Right renal cortex interstitium (tissue), 3 donors: ENCODE results near the gene SLC5A8. TPM values are rescaled to one million over a fixed set of nuclear protein-coding genes. Genes with fewer than 3 reads are reported as not detected.
A peak's percentile ranks its signal among the peaks of the same experiment; 100 is the strongest.

ENCODE experiments used
- DNase-seq, 3 donors: peaks; one replicate each; pipeline ENCODE4 v3.0.0-alpha.2; 2013; ENCODE audit warnings: low read depth in 3 of 3, low spot score in 2 of 3
- polyA plus RNA-seq, 3 donors: library from polyadenylated mRNA; unstranded; fragments of 120-200 nt; gene quantifications; one replicate each; pipeline ENCODE4 v1.2.1, GENCODE V29; 2013; ENCODE audit not compliant: insufficient read length in 3 of 3

SLC5A8 gene
- 10 to 100 TPM; 34.0 to 44.0 (median 37.2) TPM for polyA plus RNA-seq

DNA sequence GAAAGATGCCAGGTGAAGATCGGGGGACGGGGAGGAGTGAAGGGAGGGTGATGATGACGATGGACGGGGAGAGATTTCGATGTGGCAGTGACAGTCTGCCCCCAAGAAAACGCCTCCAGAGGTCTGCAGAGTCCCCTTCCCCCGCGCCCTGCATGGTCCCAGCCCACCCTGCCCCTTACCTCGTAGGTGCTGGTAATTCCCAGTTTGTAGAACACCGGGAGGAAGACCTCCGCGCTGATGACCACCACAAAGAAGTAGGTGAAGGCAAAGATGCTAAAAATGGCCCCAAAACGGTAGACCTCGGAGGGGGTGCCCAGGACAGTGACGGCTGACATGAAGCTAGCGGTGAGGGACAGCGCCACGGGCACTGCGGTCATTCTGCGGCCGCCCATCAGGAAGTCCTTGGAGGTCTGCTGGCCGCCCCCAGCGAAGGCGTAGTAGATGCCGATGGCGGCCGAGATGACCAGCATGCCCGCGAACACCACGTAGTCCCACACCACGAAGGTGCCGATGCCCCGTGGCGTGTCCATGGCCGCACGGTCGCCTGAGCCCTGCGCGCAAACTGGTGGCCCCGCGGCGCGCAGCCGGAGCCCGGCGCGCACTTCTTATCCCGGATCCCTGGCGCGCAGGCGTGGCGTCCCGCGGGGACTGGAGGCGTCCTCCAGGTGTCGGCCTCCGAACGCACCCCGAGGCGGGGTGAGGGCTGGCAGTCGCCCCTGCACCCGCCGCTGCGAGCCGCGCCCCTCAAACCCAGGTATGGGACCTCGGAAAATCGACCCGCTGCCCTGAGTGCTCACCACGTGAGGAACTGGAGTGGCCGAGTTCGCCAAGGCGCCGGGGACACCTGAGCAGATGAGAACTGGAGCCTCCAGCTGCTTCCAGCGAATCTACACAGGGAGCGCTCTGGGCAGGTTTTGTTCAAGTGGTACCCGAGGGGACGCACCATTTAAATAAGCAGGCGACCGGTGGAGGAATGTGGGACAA lies at the start of gene SLC5A8:
SLC5A8 (minus strand) TSS at position 920 of the 984 bp plus-strand sequence; CDS start at position 530, 390 bp downstream.
- DNase-seq, result peak in 1 of 3 donors; percentile 30

DNA sequence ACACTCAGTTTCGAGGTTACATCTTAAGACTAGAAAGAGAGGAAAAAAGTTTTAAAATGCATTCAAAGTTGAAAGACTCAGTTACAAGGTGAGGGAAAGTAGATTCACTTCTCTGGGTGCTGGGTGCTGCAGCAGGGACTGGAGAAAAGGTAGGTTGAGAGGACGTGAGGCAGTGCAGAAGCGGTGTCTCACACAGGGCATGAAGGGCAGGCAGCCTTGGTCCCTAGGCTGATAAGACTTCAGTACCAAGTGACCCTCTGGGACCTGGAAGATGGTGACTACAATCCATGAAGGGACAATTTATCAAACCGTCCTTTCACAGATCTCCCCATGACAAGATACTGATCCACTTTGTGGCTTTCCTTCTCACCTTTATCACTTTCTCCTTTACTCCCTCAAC lies 47.3 kb upstream of the SLC5A8 start:
- no peak for DNase-seq

- DNase-seq, result no peak
These were observed 46.2 kb upstream of the SLC5A8 start for GRCh38 chr12:101256266-101256665.

DNA sequence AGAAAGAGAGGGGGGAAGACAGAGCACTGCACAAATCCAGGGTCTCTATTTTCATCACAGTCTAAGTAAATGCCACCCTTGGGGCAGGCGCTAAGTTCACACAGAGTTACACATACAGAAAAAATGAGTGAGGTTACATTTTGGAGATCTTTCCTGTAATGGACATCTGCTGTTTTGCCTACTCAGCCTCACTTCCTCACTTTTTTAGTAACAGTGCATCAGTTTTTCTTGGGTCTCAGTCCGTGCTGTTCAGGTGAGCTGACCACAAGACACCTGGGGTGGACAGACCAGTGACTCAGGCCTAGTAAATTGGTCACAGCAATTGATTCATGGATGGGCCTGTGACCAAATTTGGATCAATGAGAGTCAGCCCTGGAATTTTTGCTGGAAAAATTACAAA lies 33.6 kb upstream of the SLC5A8 start:
- no peak for DNase-seq

- DNase-seq, result no peak
These were observed 33.0 kb upstream of the SLC5A8 start for GRCh38 chr12:101243074-101243473.

DNA sequence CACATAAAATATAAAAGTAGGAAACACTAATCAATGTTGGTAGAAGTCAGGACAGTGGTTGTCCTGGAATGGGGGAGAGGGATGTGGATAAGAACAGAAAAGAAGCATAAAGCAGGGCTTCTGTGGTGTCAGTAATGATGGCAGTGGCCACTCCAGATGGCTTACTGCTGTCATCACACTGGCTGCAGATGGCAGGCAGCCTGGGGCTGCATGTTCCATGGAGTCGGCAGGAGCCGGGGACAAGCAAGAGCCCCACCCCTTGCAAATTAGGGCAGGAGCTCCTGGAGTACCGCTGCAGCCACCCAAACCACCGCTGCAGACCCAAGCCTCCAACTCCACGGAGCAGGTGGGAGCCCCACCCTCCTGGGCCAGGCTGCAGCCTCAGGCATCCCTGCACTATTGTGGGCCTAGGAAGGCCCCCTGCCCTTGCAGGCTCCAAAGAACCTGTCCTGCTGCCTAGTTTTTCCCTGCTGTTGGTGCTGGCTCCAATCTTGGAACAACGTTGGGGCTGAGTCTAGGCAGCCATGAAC lies 28.8 kb upstream of the SLC5A8 start:
- DNase-seq, result no peak

- DNase-seq, result no peak
These were observed 28.3 kb upstream of the SLC5A8 start for GRCh38 chr12:101238306-101238705.

GRCh38 chr12:101235686-101236085 lies 25.6 kb upstream of the SLC5A8 start:
- DNase-seq, result no peak

- no peak for DNase-seq
These were observed 21.6 kb upstream of the SLC5A8 start for GRCh38 chr12:101231636-101232035.

- no peak for DNase-seq
These were observed 20.5 kb upstream of the SLC5A8 start for GRCh38 chr12:101230547-101230946.

GRCh38 chr12:101229841-101230241 lies 19.8 kb upstream of the SLC5A8 start:
- DNase-seq, result no peak

GRCh38 chr12:101221301-101221700 lies 11.3 kb upstream of the SLC5A8 start:
- DNase-seq, result no peak

DNA sequence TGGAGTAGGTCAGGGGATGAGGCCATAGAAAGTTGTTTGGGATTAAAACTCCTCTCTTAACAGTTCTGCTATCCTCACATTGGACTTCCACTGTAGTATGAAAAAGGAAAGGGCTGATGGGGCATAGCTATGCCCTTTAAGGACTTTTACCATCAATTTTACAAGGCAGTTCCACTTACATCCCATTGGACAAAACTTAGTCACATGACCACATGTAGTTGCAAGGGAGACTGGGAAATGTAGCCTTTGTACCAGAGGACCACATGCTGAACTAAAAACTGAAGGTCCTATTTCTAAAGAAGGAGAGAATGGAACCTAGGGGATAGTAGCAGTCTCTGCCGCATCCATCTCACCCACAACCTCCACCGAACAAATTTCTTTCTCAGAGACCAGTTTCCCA lies 6.8 kb upstream of the SLC5A8 start:
- DNase-seq, result no peak

GRCh38 chr12:101207086-101207780 lies 2.8 kb downstream of the SLC5A8 start:
- DNase-seq, result no peak

GRCh38 chr12:101204602-101205304 lies 5.3 kb downstream of the SLC5A8 start:
- DNase-seq, result no peak

- no peak for DNase-seq
These were observed 9.2 kb downstream of the SLC5A8 start for GRCh38 chr12:101200824-101201223.

- DNase-seq, result no peak
These were observed 9.9 kb downstream of the SLC5A8 start for GRCh38 chr12:101200145-101200544.

GRCh38 chr12:101186291-101186690 lies 23.7 kb downstream of the SLC5A8 start:
- DNase-seq, result no peak

DNA sequence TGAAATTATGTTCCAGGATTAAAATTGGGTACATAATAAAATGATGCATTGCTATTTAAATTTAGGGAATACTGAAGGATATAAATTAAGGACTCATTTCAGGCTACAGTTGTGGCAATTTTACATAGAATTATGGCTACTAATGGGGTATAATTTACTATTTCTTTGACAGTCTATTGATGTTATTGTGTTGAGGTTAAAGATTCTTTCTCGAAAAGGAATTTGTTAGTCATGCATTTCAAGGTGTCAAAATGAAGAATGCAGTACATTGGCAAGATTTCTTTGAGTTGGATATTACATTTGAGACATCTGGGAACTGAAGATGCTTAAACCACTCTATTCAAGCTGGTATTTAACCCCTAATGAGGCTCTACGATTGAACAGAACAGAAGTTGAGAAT lies 28.3 kb downstream of the SLC5A8 start:
- no peak for DNase-seq

DNA sequence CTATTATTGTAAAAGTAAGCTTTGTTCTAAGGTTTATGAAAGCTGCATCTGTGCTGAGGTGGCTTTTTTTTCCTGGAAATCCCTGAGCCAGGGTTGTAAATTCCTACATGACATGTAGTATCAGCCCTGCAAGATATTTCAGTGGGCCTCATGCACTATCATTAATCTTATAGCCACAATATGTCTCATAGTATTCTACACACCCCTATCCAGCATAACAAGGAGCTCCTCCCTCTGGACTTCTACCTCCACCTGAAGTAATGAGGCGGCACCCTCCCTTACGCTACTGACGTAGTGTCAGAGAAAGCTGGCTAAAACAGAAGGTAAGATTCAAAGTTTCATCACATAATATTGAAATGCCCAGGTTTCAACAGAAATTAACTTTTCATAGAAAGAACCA lies 35.5 kb downstream of the SLC5A8 start:
- no peak for DNase-seq
